ENCODE measurements around the gene FADS6. TPM values are rescaled to one million over a fixed set of nuclear protein-coding genes. Genes with fewer than 3 reads are reported as not detected.
A peak's percentile ranks its signal among the peaks of the same experiment; 100 is the strongest.

FADS6 gene
- total RNA-seq, 1 experiment from 2014 or later: not detected

DNA sequence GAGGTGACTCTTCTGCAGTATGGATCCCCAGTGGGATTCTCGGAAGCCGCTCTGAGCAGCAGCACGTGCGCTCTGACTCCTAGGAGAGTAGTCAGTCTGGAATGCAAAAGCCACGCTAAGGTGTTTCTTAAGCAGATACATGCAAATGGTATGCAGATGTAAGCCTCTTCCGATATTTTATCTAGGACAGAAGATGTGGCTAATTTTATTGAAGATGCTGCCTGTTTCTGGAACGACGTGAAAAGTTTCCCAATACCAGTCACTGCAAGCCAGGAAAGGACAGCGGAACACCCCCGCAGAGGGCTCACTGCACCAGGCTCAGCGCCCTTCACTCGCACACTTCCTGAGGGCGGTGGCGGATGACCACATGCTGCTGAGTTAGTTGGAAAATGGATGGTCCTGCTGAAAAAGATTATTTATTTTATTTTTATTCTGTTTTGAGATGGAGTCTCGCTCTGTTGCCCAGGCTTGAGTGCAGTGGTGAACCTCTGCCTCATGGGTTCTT lies 10.1 kb downstream of the FADS6 start:
- Histone ChIP-seq H3K27me3 (peaks cover 53% of the 10 kb centered on the region), H3K9me3 (replicated peaks) (no peaks in the 10 kb centered on the region), H3K27ac (no peak overlapping the region), H3K4me3 (no peak overlapping the region), H3K4me1 (no peaks in the 10 kb centered on the region), H3K36me3 (no peaks in the 10 kb centered on the region)
- DNase-seq: no peak

DNA sequence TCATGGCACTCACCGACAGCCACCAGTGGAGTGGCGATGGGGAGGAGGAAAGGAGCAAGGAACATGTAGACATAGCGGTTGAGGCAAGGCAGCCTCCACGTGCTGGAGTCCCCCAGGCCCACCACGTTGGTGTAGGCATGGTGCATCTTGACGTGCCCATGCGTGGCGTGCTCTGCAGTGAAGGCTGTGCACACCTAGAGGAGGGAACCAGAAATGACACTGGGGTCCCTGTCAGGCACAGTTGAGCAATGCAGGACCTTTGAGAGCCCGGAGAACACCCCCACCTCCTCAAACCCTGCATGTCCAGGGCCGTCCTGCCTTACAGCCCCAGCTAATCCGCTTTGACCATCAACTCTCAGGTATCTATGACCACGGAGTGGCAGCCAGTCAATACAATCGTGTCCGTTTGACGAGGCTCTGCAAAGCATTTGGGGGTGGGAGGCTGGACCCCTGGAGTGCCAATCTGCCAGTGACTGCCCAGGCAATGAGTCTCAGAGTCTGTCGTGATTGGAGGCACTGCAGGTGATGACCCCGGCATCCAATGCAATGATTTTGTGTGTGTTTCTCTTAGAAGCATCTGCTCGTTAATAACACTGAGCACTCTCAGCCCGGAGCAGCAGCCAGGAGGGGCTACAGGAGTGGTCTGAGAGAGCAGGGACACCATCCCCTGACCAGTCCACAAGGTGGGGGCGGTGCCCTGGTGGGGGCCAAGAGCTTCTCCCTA lies 10.8 kb downstream of the FADS6 start:
- H3K27me3 ChIP-seq: peaks cover 53% of the 10 kb centered on the region
- H3K9me3 ChIP-seq (replicated peaks): no peaks in the 10 kb centered on the region
- no peak overlapping the region for H3K27ac ChIP-seq
- DNase-seq: no peak
- no peaks in the 10 kb centered on the region for H3K4me1 ChIP-seq
- H3K4me3 ChIP-seq: no peak overlapping the region
- no peaks in the 10 kb centered on the region for H3K36me3 ChIP-seq

DNA sequence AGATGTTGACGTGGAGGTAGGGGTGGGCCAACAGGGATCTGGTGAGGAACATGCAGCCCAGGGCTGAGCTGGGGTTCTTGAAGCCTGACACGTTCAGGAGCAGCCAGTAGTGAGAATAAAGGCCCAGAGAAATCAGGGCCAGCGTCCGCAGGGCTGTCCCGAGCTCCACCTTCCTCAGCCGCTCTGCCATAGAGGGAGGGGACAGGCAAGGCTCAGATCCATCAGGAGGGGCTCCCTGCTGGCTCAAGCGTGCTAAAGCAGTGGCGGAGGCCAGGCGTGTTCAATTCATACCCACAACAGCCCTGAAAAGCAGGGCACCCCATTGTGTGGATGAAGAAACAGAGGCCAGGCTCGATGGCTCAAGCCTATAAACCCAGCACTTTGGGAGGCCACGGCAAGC lies 12.4 kb downstream of the FADS6 start:
- DNase-seq: no peak
- Histone ChIP-seq H3K36me3 (no peaks in the 10 kb centered on the region), H3K27me3 (peaks cover 46% of the 10 kb centered on the region), H3K9me3 (replicated peaks) (no peaks in the 10 kb centered on the region), H3K4me1 (no peaks in the 10 kb centered on the region), H3K4me3 (no peak overlapping the region), H3K27ac (no peak overlapping the region)

GRCh38 chr17:74879308-74879707 lies 14.1 kb downstream of the FADS6 start:
- no peak for DNase-seq
- no peaks in the 10 kb centered on the region for H3K36me3 ChIP-seq
- H3K27me3 ChIP-seq: peaks cover 45% of the 10 kb centered on the region
- no peak overlapping the region for H3K27ac ChIP-seq
- no peaks in the 10 kb centered on the region for H3K4me1 ChIP-seq
- H3K9me3 ChIP-seq (replicated peaks): no peaks in the 10 kb centered on the region
- no peak overlapping the region for H3K4me3 ChIP-seq

- no peak overlapping the region for H3K4me3 ChIP-seq
- no peak overlapping the region for H3K27ac ChIP-seq
- no peaks in the 10 kb centered on the region for H3K9me3 ChIP-seq (replicated peaks)
- H3K27me3 ChIP-seq: peaks cover 42% of the 10 kb centered on the region
- H3K4me1 ChIP-seq: peaks cover 3% of the 10 kb centered on the region
- no peak for DNase-seq
- H3K36me3 ChIP-seq: no peaks in the 10 kb centered on the region
Measured at GRCh38 chr17:74878658-74879057, 14.8 kb downstream of the FADS6 start.

DNA sequence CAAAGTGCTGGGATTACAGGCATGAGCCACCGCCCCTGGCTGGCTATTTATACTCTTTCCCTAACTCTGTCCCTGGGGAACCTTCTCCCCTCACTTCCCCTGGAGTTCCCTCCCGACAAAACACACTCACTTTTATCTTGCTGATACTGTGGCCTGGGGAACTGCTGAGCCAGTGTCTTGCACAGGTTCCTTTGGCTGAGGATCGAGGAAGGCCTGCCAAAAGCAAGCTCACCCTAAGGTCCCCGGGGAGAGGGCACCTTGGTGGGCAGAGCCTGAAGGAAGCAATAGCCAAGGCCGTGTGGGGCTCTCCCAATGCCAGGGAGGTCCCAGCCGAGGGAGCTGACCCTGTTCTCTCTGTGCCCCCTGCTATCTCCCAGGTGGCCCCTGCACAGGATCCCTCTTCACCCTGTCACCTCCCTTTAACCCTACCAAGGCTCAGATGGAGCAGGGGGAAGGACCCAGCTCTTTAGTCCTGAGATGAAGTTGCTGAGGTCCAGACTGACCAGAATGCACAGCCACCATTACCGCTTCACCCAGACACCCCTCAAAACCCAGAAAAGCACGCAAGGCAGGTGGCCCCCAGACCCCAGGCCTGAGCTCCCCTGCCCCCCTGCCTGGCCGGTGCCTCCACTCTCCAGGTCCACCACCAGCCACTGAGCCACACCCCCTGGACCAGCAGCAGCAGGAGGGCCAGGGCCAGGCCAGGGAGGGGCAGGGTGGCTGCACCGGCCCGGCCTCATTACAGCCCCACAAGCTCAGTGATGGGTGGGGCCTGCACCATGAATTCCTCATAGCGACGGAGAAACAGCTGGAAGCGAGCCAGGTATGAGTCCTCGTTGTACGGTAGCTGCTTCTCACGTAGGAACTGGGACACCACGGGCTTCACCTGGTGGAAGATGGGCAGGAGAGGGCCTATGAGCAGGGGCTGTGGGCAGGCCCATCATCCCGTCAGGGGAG lies 15.6 kb downstream of the FADS6 start:
- Histone ChIP-seq H3K27ac (no peak overlapping the region), H3K9me3 (replicated peaks) (no peaks in the 10 kb centered on the region), H3K4me3 (no peak overlapping the region), H3K36me3 (no peaks in the 10 kb centered on the region), H3K4me1 (peaks cover 3% of the 10 kb centered on the region), H3K27me3 (peaks cover 42% of the 10 kb centered on the region)
- no peak for DNase-seq

GRCh38 chr17:74875977-74876593 lies 17.3 kb downstream of the FADS6 start:
- Histone ChIP-seq H3K4me3 (no peak overlapping the region), H3K9me3 (replicated peaks) (no peaks in the 10 kb centered on the region), H3K4me1 (peaks cover 3% of the 10 kb centered on the region), H3K36me3 (no peaks in the 10 kb centered on the region), H3K27me3 (peaks cover 33% of the 10 kb centered on the region), H3K27ac (no peak overlapping the region)
- DNase-seq: no peak

DNA sequence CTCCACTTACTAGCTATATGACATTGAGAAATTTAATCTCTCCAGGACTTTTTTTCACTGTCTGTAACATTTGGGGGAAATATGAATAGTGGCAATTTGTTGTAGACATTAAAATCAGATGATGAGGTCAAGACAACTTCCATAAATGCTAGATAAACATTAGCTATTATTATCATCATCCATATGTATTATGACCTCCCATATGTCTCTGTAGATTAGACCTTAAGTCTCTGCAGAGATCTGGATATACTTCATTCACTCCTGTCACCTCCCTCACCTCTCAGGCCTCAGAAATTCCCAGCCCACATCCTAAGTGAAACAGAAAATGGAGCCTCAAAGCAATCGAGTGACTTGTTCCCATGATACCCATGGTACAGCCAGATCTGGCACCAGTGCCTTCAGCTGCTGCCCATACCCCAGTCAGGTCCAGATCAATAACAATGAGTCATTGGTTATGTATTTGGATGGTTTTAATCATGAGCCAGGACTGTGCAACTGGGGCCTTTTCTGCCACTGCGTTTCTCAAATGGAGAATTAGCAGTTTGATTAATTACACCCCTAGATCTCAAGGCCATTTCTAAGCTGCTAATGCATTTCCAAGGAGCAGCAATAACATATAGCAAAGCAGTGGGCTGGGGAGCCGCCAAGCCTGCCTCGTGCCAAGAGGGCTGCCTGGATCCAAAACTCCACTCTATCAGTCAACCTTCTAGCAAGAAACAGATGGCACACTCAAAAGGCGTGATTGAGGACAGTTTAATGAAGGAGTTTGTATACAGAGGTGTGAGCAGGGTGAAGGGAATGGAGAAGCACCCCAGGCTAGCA lies 18.1 kb downstream of the FADS6 start:
- Histone ChIP-seq H3K36me3 (no peaks in the 10 kb centered on the region), H3K4me3 (no peak overlapping the region), H3K4me1 (peaks cover 3% of the 10 kb centered on the region), H3K27ac (no peak overlapping the region), H3K9me3 (replicated peaks) (no peaks in the 10 kb centered on the region), H3K27me3 (peaks cover 25% of the 10 kb centered on the region)
- DNase-seq: no peak

- Histone ChIP-seq H3K9me3 (replicated peaks) (no peaks in the 10 kb centered on the region), H3K36me3 (no peaks in the 10 kb centered on the region), H3K4me3 (no peak overlapping the region), H3K27ac (no peak overlapping the region), H3K27me3 (peaks cover 22% of the 10 kb centered on the region), H3K4me1 (peaks cover 3% of the 10 kb centered on the region)
- no peak for DNase-seq
Measured at GRCh38 chr17:74874615-74875037, 18.8 kb downstream of the FADS6 start.

DNA sequence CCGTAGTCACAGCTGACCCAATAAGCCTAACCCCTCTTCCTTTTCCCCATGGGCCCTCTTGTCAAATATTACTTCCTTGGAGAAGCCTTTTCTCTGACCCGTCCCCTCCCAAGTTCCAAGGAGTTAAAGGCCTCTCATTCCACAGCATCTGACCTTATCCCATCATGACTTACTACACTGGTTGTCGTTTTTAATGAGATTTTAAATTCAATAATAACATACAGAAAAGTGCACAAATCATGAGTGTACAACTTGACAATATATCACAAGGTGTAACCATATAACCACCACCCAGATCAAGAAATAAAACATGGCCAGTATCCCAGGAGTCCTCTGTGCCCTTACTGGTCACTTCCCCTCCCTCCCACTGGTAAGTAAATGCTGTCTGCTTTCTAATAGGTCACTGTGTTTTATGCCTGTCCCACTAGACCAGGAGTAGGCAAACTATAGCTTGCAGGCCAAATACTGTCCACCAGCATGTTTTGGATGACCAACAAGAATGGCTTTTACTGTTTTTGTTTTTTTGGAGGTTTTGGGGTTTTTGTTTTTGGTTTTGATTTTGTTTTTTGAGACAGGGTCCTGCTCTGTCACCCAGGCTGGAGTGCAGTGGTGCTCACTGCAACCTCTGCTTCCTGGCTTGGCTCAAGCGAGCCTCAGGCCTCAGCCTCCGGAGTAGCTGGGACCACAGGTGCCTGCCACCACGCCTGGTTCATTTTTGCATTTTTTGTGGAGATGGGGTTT lies 19.4 kb downstream of the FADS6 start:
- H3K27ac ChIP-seq: peak overlapping the region; percentile 63
- H3K36me3 ChIP-seq: no peaks in the 10 kb centered on the region
- no peaks in the 10 kb centered on the region for H3K9me3 ChIP-seq (replicated peaks)
- peak overlapping the region; percentile 68 for H3K4me3 ChIP-seq
- peaks cover 3% of the 10 kb centered on the region for H3K4me1 ChIP-seq
- H3K27me3 ChIP-seq: peaks cover 16% of the 10 kb centered on the region
- peak in 1 of 2 experiments; percentile 57 for DNase-seq

DNA sequence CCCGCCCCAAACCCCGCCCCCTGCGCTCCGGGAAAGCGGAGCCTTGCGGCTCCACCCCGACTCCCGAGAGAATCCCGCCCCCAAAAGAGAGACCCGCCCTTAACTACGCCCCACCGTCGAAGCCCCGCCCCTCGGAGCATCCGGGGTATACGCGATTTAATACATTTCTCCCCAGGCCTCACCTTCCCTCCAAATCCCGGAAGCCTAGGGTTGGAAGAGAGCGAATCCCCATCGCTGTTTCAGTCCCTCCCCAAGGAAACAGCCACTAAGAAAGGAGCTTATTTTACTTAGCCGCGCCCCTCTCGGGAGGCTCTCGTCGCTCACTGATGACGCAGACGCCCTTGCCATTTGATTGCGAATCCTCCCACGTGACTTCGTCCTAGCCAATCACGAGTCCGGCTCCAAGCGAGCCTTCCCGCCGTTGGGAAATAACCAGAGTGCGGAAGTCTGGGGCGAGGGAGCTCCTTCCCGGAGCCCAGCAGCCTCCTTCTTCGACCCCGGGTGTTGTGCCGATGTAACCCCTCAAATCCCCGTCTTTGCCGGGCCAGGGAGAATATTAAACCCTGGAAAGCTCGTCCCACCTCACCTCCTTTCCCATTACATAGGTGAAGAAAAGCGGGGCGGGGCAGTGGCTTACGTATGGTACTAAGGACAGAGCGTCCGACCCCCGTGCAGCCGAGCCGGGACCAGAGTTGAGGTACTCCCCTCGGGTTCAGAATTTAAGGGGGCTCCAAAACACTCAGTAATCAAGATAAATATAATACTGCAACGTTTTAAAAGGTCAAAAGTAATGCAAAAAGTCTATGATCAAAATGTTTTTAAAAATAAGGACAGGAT lies 20.2 kb downstream of the FADS6 start:
- Histone ChIP-seq H3K27ac (peak overlapping the region; percentile 63), H3K4me3 (peak overlapping the region; percentile 68)

GRCh38 chr17:74872313-74873036 lies 21.0 kb downstream of the FADS6 start, which contains the start of gene FDXR:
Gene FDXR (minus strand): TSS chr17:74872994. CDS start chr17:74872944, 50 bp downstream.
- Histone ChIP-seq H3K27me3 (peaks cover 2% of the 10 kb centered on the region), H3K9me3 (replicated peaks) (no peaks in the 10 kb centered on the region), H3K4me3 (peak within 1 kb of the TSS; percentile 68), H3K36me3 (no peaks in the 10 kb centered on the region), H3K4me1 (peaks cover 3% of the 10 kb centered on the region), H3K27ac (peak within 1 kb of the TSS; percentile 63)
- DNase-seq: no peak

More for the DNA sequence above, 20.2 kb downstream of the FADS6 start:
- Histone ChIP-seq H3K4me1 (peaks cover 3% of the 10 kb centered on the region), H3K27me3 (peaks cover 9% of the 10 kb centered on the region), H3K9me3 (replicated peaks) (no peaks in the 10 kb centered on the region), H3K36me3 (no peaks in the 10 kb centered on the region)
- DNase-seq: peak; percentile 100
